Forelimb muscle (tissue), 1 donor: ENCODE measurements around the gene LBR. TPM values are rescaled to one million over a fixed set of nuclear protein-coding genes. Genes with fewer than 3 reads are reported as not detected.
"Not testable (repeated sequence)": the region's sequence is repeated elsewhere in the genome, so short reads cannot be mapped to it uniquely, and the experiment has no call there.

Source experiments
- DNase-seq: peaks from one replicate; pipeline ENCODE4 v3.0.0-alpha.2; 2013; ENCODE audit warnings: low read depth
- polyA plus RNA-seq: library from polyadenylated mRNA; unstranded; fragments of 120-200 nt; gene quantifications from one replicate; pipeline ENCODE4 v1.2.1, GENCODE V29; 2013; ENCODE audit not compliant: insufficient read length

LBR gene
- 38.3 TPM for polyA plus RNA-seq

DNA sequence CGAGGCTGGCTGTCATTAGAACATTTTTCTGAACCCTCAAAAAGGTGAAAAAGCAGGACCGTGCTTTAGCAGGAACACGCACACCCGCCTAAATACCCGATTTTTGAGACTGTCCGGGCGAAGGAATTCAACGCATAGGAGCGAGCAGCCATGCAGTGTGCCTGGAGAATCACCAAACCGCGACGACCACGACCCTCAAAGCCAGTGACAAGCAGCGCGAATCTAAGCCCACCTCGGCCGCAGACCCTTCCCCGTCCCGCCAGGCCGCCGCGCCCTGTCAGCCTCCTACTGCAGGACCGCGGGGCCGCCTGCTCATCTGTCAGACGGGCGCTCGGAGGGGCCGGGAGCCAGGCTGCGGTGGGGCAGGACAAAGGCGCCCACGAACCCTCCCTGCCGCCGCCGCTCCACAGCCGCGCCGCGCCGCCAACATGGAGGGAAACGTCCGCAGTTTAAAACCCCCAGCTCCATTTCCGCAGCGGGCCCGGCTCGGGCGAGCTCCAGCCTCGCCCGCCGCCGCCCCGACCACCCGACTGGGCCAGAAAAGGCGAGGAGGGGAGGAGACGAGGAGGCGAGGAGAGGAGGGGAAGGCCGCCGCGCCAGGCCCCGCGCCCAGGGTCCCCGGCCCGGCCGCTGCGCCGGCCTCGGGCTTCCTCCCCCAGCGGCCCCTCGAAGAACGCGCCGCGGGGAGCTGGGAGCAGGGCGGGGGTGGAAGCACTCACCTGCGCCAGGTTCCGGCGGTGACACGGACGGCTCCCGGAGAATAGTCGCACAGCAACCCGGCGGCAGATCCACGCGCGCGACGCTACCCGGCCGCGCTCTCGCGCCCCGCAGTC lies at the start of gene LBR:
Gene LBR, minus strand, starts transcription at position 804 of the 833 bp plus-strand sequence. CDS start 3,963 bp downstream, outside the sequence.
- no peak for DNase-seq

DNA sequence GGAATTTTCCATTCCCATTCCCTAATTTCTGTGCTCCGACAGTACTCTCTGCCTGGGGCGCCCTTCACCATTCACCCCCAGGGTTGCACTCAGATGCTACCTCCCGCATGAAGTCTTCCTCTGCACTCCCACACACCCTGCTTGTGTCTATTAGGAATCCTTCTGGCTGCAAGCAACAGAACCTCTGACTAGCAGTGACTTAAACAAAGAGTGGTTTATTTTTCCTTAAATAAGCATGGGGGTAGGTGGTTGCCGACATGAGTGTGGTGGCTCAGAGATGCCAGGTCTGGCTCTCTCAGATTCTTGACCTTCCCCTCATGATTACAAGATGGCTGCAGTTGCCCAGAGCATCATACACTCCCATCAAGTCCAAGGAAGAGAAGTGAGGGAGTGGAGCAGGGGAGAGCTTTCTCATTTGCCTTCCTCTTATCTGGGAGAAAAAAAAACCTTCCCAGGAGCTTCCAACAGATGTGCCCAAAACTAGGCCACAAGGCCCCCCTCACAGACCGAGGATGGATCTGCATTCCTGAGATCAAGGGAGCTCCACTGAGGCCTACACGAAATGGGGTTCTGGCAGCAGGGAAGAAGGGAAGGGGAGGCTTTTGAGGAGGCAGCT lies 49.6 kb upstream of the LBR start:
- no peak for DNase-seq

DNA sequence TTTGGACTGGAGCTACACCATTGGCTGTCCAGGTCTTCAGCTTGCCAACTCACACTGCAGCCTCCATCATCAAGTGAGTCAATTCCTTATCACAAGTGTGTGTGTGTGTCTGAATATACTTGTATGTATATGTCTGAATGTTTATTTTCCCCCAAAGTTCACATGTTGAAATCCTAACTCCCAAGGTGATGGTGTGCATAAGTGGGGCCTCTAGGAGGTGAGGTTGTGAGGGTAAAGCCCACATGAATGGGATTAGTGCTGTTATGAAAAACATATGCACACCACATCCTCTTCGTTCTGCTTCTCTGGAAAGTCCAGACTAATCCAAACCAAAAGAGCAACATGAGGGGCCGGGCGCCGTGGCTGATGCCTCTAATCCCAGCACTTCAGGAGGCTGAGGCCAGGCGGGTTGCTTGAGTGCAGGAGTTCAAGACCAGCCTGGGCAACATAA lies 48.7 kb upstream of the LBR start:
- no peak for DNase-seq

DNA sequence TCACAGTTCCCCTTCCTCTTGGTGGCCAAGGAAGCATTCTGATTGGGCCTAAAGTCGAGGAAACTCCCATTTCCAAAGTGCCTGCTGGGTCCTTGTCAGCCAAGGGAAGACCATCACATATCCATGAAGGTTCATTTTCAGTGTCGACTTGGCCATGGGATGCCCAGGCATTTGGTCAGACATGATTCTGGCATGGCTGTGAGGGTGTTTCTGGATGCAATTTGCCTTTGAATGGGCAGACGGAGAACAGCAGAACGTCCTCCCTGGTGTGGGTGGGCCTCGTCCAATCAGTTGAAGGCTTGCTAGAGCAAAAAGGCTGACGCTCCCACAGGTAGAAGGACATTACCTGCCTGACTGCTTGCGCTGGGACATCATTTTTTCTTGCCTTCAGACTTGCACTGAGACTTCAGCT lies 48.3 kb upstream of the LBR start:
- DNase-seq, result no peak

DNA sequence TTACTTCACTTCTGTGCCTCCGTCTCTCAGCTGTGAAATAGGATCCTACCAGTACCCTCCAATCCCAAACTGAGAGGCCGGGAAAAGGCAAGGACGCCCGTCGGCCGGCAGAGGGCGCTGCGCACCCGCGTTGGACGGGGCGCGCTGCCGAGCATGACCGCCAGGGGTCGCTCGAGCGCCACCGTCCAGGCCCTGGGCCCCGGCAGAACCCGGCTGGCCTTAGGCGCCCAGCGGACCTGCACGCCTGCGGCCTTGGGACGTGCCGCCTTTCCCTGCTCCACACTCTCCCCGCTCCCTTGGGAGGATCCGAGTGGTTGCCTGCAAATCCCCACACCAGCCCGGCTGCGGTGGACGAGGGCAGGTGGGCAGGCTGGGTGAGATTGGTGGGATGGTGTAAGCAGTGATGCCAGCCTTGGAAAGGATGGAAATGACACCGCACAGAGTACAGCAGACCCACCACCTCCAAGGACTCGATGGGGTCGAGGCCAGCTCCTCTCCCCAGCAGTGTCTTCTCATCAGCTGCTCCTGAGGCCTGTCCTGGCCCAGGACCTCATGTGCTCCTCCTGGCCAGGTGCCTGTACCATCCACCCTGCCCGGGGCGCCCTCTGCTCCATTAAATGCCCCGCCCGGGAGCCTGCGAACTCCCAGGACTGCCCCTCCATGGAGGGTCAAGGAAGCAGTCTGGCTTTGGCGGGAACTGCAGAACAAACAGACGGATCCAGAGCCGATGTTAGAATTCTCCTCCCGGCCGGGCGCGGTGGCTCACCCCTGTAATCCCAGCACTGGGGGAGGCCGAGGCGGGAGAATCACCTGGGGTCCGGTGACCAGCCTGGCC lies 47.4 kb upstream of the LBR start:
- no peak for DNase-seq

DNA sequence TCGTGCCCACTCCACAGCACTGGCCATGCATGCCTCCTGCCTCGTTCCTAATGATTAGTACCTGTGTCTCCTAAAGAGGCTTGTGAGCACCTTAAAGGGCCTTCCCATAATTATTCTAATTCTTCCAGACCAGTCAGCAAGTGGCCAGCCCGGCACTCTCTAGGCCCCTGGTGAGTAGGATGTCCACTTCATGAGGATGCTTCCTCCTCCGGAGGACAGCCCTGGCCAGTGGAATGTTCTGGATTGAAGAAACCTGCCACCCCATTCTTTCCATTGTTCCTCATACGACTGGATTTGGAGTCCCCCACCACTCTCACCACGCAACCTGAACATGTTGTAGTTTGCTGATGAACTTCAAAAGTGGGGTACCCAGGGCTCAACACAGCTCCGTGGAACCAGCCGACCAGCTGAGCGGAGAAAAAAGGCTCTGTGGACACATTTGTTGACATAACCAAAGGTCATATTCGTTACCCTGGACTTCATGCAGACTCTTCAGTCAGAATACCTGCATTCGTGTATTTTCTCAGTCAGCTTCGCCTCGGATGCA lies 46.7 kb upstream of the LBR start:
- DNase-seq, result no peak

DNA sequence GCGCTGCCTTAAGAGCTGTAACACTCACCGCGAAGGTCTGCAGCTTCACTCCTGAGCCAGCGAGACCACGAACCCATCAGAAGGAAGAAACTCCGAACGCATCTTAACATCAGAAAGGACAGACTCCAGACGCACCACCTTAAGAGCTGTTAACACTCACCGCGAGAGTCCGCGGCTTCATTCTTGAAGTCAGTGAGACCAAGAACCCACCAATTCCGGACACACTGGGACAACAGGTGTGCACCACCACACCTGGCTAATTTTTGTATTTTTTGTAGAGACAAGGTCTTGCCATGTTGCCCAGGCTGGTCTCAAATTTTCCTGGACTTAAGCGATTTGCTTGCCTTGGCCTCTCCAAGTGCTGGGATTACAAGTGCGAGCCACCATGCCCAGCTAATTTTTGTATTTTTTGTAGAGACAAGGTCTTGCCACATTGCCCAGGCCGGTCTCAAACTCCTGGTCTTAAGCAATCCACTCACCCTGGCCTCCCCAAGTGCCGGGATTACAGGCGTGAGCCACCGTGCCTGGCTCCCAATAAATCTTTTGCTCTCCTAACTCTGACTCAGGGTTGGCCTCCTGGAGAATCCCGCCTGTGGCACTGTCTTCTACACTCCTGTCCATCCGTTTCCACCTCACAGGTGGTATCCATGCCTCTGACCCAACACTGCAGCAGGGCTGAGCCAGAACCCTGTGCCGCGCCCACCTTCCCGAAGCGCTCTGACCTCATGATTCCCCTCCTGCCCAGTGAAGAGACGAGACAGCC lies 46.0 kb upstream of the LBR start:
- DNase-seq, result not testable (repeated sequence)

DNA sequence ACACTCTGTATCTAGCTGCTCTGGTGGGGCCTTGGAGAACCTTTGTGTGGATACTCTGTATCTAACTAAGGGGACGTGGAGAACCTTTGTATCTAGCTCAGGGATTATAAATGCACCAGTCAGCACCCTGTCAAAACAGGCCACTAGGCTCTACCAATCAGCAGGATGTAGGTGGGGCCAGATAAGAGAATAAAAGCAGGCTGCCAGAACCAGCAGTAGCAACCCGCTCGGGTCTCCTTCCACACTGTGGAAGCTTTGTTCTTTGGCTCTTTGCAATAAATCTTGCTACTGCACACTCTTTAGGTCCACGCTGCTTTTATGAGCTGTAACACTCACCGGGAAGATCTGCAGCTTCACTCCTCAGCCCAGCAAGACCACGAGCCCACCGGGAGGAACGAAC lies 45.4 kb upstream of the LBR start:
- DNase-seq, result not testable (repeated sequence)

DNA sequence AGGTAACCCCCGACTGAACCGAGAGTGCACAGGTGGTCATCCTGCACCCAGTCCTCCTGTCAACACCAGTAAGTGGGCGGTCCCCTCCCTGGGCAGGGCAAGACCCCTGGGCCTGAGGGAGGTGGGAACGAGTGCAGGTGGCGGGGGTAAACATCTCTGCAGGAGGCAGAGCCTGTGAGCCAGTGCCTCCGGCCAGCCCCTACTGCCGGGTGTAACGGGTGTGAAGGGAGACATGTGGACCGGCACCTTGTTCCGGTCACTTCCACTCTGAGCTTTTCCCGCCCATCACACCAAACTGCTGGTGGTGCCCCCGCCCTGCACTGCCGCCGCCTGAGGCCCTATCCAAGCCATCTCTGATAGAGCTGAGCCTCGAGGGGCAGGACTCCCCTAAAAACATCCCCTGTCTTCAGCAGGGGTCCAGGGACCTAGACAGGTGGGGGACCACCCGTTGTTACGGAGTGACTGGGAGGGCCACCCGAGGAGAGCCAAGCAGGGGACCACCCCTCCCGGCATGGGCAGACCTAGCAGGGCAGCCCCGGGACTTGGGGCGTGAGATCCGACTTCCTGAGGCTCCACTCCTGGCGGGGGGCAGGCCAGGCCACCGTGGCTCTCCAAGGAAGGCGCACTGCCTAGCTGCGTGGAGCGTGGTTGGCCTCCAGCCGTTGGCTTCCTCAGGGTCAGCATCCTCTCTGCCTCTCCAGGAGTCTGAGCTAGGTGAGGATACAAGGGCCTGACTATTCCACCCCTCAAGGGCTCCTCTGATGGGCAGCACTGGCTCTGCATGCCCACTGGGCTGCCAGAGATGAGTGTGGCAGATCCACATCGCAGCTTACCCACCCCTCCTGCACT lies 43.8 kb upstream of the LBR start:
- DNase-seq, result no peak

DNA sequence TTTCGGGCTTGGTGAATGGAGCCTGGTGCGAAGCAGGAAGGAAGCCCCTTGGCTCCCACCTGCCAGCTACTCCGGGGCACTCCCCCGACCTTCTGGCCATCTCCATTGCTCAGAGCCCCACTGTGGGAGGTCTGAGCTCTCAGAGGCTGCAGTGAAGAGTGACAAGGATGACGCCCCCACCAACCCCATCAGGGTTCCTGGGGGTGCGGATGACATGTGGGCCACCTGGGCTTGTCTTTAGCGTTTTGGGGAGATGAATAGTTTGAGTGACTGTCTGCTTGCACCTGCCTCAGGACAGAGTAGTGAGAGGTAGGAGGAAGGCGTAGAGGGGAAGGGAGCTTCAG lies 43.2 kb upstream of the LBR start:
- DNase-seq, result no peak

DNA sequence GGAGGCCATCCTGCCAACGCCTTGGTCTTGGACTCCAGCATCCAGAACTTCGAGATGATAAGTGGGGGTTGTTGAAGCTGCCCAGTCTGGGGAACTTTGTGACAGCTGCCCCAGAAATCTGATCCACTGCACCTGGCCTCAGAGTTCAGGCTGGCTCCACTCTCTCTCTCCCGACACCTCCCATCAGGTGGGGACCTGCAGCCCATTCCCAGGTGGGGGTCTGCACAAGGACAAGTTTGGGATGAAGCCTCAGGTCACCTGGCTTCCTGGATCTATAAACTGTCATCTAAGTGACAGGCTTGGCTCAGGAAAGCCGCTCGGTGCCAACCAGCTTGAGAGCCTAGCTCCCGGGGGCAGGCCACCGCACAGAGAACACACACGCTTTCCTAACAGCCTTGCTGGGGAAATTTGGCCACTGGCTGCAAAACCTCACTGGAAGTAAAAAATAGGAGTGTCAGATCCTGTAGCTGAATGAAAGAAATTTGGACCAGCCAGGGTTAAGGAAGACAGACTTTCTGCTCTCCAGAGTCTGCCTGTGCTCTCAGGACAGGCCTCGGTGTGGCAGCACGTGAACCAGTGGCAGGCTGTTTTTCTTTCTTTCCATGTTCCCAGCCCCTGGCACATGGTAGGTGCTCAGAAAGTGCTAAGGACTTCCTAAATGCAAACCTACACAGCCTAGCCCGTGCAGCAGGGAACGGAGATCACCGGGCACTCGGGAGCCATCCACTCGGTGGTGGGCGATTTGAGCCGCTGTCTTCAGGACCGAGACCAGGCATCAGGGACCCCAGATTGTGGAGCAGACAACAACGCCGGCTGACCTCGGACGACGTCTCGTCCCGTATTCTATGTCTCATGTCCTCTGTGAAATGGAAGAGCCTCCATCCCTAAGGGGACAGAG lies 42.6 kb upstream of the LBR start:
- DNase-seq, result no peak

DNA sequence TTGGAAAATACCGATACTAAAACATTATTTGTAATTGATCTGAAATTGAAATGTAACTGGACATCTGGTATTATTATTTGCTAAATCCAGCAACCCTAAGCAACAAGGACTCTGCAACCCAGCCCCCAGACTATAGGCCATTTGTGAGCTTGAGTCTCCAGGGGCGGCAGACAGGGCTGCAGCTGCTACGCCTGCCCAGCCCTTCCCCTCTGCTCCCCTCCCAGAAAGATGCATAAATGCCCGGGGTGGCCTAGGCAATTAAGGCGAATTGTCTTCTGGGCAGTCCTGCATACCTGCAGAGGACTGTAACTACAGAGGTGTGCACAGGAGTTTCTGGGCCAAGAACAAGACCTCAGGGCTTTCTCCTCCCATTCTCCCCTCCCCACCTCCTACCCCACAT lies 41.2 kb upstream of the LBR start:
- DNase-seq, result no peak

DNA sequence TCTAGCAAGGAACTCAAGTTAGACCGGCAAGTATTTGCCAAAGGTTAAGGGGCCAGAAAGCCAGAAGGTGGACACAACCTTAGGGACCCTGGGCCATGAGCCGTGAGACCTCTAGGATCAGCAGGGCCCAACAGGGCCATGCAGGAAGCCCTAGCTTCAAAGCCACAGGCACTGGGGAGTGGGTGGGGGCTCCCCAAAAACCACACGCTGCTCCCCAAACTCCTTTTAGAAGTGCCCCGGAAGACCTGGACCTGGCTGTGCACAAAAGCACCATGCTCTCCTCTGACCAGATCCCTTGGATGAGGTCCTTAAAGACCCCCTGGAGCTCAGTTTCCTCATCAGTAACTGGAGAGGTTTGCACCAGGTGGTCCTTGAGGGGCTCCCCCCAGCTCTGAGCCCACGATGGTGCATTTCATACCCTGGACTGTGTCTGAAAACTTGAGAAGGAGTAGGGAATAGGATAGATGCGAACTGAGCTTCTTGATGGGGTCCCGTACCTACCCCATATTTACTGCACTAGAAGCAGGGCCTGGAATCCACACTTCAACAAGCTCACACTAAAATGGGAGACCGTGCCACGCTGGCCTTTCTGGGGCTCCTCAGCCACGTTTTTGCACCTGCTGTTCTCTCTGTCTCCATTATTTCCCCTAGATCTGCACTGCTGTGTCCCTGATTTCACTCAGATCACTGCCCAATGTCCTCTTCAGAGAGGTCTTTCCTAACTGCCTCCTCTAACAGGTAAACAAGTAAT lies 40.6 kb upstream of the LBR start:
- no peak for DNase-seq

DNA sequence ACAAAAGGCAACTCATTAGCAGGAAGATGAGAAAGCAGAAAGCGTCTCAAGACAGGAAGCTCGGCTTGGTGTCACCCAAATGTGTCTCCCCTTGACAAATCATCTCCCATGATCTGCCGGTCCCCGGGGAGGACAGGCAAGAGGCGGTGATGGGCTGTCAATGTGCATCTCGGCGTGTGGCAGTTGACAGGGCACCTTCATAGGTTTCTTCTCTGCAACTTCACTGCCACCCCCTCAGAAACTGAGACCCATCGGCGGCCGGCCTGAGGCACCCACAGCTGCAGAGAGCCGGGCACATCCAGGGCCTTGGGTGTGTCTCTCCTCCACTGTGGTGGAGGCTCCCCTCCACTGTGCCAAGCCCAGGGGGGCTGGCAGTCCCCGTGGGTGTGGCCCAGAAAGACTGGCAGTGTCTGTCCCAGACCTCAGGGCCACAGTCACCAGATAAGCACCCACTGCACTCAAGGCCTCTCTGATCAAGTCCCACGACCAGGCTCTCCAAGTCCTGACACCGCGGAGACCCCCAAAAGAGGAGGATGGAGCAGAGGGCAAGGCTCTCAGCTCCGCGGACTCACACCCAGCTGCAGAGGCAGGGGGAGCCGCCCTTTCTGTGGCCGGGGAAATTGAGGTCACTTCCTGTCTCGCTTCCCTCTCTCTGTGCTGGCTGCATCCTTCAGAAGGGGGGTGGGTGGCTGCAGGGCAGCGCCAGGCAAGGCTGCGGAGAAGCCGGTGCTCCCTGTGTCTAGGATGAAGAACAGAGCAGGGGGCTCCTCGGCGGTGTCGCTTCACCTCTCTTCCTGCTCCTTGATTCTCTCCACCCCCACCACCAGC lies 39.6 kb upstream of the LBR start:
- no peak for DNase-seq

DNA sequence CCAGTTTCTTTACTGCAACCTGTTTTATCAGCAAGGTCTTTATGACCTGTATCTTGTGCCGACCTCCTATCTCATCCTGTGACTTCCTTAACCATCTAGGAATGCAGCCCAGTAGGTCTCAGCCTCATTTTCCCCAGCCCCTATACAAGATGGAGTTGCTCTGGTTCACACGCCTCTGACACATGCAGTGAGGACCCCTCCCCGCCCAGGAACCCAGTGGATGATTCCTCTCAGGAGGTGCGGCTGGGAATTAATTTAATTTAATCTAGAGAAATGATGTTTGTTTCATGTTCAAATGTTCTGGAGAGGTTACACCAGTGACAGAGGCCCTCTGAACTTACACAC lies 39.0 kb upstream of the LBR start:
- no peak for DNase-seq

DNA sequence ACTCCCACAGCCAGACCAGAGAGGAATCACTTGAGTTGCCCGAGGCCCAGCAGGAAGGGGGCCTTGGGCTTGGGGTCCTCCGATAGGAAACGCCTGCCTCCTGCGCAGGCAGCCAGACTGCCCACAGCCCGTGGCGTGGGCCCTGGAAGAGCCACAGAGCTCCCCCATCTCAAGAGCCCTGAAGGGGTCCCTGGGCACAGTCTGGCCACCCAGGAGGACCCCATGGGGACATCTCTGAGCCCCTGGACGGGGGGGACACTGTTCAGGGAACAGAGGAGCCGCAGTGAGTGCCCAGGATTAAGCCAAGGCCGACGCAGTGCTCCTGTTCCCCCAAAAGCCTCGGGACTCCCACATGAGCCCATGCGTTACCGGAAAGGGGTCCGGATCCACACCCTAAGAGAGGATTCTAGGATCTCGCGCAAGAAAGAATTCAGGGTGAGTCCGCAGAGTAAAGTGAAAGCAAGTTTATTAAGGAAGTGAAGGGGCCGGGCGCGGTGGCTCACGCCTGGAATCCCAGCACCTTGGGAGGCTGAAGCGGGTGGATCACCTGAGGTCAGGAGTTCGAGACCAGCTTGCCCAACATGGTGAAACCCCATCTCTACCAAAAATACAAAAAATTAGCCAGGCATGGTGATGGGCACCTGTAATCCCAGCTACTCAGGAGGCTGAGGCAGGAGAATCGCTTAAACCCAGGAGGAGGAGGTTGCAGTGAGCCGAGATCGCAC lies 38.1 kb upstream of the LBR start:
- DNase-seq, result no peak
